Measurements from ENCODE around the gene C1QTNF2.

C1QTNF2 gene

GRCh38 chr5:160363660-160364395, 6.6 kb downstream of the C1QTNF2 start:
- Histone ChIP-seq H3K36me3 (replicated peaks; ENCODE audit: insufficient read depth, low read length) (no peaks in the 10 kb centered on the region), H3K27ac (ENCODE audit: low read length) (no peak overlapping the region), H3K9me2 (replicated peaks; ENCODE audit: insufficient read depth, low read length) (no peaks in the 10 kb centered on the region), H3K27me3 (replicated peaks; ENCODE audit: insufficient read depth, low read length) (no peaks in the 10 kb centered on the region), H3K4me1 (ENCODE audit: low read length) (no peaks in the 10 kb centered on the region), H3K9me3 (replicated peaks; ENCODE audit: insufficient read depth, low read length) (no peaks in the 10 kb centered on the region), H3K4me3 (ENCODE audit: low read length) (no peak overlapping the region), H2AFZ (ENCODE audit: low read length) (no peak overlapping the region), H3K4me2 (ENCODE audit: low read depth, low read length) (no peak overlapping the region), H3F3A (ENCODE audit: insufficient read depth, low read length) (no peaks in the 10 kb centered on the region), H4K20me1 (ENCODE audit: insufficient read depth, low read length) (no peaks in the 10 kb centered on the region), H3K79me2 (ENCODE audit: low read length) (no peaks in the 10 kb centered on the region), H3K9ac (ENCODE audit: low read length) (no peak overlapping the region)
- DNase-seq: no peak
- no peak for TF ChIP-seq CTCF (IDR thresholded peaks at IDR 0.05; ENCODE audit: low read length)

- Histone ChIP-seq H3K27ac (ENCODE audit: low read length) (no peak overlapping the region), H3F3A (ENCODE audit: insufficient read depth, low read length) (no peaks in the 10 kb centered on the region), H3K9me2 (replicated peaks; ENCODE audit: insufficient read depth, low read length) (no peaks in the 10 kb centered on the region), H3K9me3 (replicated peaks; ENCODE audit: insufficient read depth, low read length) (no peaks in the 10 kb centered on the region), H3K4me2 (ENCODE audit: low read depth, low read length) (no peak overlapping the region), H3K36me3 (replicated peaks; ENCODE audit: insufficient read depth, low read length) (no peaks in the 10 kb centered on the region), H4K20me1 (ENCODE audit: insufficient read depth, low read length) (no peaks in the 10 kb centered on the region), H2AFZ (ENCODE audit: low read length) (no peak overlapping the region), H3K79me2 (ENCODE audit: low read length) (no peaks in the 10 kb centered on the region), H3K4me3 (ENCODE audit: low read length) (no peak overlapping the region), H3K4me1 (ENCODE audit: low read length) (no peaks in the 10 kb centered on the region), H3K27me3 (replicated peaks; ENCODE audit: insufficient read depth, low read length) (no peaks in the 10 kb centered on the region), H3K9ac (ENCODE audit: low read length) (no peak overlapping the region)
- no peak for DNase-seq
- TF ChIP-seq EZH2 (optimal IDR thresholded peaks at IDR 0.05; ENCODE audit: low read depth, low read length): no peak
- no peak for TF ChIP-seq CTCF (IDR thresholded peaks at IDR 0.05; ENCODE audit: low read length)
- TF ChIP-seq EZH2phosphoT487 (IDR thresholded peaks at IDR 0.05; ENCODE audit: low read length): no peak
Measured at GRCh38 chr5:160363211-160363610, 7.2 kb downstream of the C1QTNF2 start.

DNA sequence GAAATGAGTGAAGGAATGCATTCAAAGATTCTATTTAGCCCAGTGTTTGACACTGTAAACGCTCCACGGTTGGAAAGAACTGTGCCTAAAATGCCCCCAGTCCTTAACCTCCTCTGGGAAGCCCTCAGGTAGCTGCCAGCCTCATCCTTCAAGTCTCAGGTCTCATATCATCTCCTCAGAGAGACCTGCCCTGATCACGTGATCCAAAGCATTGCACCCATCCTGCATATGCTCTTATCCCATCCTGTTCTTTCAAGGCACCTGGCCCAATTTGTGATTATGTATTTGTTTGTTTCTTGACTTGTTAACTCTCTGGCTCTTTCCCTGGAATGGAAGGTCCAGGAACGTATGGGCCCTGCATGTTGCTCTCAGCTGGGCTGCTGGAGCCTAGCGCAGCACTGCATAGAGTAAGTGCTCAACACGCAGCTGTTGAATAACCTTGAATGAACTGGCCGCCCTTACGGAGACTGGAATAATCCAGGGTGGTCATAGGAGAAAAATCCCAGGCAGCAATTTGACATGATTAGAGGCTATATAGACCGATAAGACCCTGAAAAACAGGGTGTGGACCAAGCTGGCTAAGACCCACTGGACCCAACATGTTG, 8.7 kb downstream of the C1QTNF2 start:
- no peaks in the 10 kb centered on the region for H4K20me1 ChIP-seq (ENCODE audit: insufficient read depth, low read length)
- no peaks in the 10 kb centered on the region for H3K79me2 ChIP-seq (ENCODE audit: low read length)
- no peaks in the 10 kb centered on the region for H3K9me2 ChIP-seq (replicated peaks; ENCODE audit: insufficient read depth, low read length)
- TF ChIP-seq EZH2 (optimal IDR thresholded peaks at IDR 0.05; ENCODE audit: low read depth, low read length): no peak
- TF ChIP-seq CTCF (IDR thresholded peaks at IDR 0.05; ENCODE audit: low read length): no peak
- no peak for TF ChIP-seq EZH2phosphoT487 (IDR thresholded peaks at IDR 0.05; ENCODE audit: low read length)
- no peak overlapping the region for H3K27ac ChIP-seq (ENCODE audit: low read length)
- H3K27me3 ChIP-seq (replicated peaks; ENCODE audit: insufficient read depth, low read length): no peaks in the 10 kb centered on the region
- H3K36me3 ChIP-seq (replicated peaks; ENCODE audit: insufficient read depth, low read length): no peaks in the 10 kb centered on the region
- no peak overlapping the region for H3K9ac ChIP-seq (ENCODE audit: low read length)
- no peaks in the 10 kb centered on the region for H3F3A ChIP-seq (ENCODE audit: insufficient read depth, low read length)
- no peaks in the 10 kb centered on the region for H3K4me1 ChIP-seq (ENCODE audit: low read length)
- no peak overlapping the region for H3K4me2 ChIP-seq (ENCODE audit: low read depth, low read length)
- no peak for DNase-seq
- H2AFZ ChIP-seq (ENCODE audit: low read length): no peak overlapping the region
- no peaks in the 10 kb centered on the region for H3K9me3 ChIP-seq (replicated peaks; ENCODE audit: insufficient read depth, low read length)
- no peak overlapping the region for H3K4me3 ChIP-seq (ENCODE audit: low read length)
